GM21526 (cell line): ENCODE data around the gene CDK18.
A peak's percentile ranks its signal among the peaks of the same experiment; 100 is the strongest.

Experiments used
- ATAC-seq: cut with Tn5 transposase; IDR thresholded peaks from one replicate; pipeline ENCODE4 v1.9.1; 2021; ENCODE audit warnings: moderate library complexity; ENCODE audit not compliant: unreplicated experiment, low FRiP score

The CDK18 gene

DNA sequence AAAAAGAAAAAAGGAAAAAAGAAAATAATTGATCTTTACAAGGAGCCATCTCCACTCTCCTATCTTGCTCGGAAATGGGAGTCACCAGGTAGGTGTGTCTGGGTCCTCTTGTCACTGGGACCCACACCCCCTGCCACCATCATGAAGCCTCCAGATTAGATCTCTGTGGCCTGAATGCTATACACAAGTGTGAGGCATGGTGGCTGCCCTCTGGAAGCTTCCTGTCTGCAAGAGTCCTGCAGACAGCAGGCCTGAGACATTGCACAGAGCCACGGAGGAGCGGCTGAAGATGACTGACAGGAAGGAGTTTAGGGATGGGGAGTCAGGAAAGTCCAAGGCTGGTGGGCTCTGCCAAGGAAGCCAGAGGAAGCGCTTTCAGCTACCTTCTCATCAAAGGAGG lies 16.2 kb downstream of the CDK18 start:
- ATAC-seq, result no peak

DNA sequence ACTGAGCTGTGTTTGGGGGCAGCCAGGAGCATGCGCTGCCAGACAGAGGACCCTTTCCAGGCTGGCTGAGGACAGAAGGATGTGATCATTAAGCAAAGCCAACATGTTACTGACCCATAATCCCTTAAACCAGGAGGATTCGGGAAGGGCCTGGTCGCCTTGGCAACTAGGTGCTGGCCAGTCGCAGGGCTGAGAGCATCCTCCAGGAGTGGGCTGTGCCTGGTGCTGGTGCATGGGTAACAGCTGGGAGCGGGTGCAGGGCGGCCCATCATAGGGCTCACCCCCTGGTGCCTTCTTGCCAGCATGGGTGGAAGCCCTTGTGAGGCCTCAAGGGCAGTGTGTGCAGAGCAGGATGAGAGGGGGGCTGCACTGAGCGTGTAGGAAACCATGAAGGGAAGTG lies 17.2 kb downstream of the CDK18 start:
- ATAC-seq, result no peak

DNA sequence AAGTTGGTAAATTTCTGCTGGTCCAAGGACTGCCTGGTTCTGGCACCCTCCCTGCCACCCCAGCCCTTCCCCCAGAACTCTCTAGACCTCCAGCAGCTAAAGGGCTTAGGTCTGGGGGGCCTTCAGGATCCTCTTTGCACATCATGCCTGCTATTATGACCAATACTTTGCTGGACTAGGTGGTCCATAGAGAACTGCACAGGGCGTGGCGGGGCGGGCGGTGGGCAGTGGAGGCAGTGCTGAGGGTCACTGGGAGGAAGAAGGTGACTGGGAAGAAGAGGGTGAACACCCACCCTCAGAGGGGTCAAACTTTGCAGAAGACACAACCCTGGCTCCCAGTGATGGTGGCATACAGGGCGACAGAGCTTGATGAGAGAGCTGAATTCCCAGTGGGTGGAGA lies 18.2 kb downstream of the CDK18 start:
- ATAC-seq, result no peak

DNA sequence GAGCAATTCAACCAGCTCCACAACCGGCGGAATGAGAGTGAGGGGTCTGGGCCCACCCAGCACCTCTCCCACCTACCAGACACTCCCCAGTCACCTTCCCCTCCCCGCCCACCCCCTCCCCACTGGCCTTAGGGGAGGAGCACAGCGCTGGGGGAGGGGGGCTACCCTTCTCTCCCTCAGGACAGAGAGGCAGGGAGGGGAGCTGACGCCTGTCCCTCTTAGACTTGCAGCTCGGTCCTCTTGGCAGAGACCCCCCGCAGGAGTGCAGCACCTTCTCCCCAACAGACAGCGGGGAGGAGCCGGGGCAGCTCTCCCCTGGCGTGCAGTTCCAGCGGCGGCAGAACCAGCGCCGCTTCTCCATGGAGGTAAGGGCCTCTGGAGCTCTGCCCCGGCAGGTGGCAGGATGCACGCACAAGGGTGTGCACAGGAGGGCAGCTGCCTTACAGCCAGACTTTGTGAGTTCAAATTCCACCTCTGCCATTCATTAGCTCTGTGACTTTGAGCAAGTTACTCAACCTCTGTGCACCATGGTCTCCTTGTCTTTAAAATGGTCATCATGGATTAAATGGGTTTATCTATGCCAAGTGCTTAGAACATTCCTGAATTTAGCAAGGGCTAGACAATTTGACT lies 18.9 kb downstream of the CDK18 start:
- ATAC-seq, result no peak

DNA sequence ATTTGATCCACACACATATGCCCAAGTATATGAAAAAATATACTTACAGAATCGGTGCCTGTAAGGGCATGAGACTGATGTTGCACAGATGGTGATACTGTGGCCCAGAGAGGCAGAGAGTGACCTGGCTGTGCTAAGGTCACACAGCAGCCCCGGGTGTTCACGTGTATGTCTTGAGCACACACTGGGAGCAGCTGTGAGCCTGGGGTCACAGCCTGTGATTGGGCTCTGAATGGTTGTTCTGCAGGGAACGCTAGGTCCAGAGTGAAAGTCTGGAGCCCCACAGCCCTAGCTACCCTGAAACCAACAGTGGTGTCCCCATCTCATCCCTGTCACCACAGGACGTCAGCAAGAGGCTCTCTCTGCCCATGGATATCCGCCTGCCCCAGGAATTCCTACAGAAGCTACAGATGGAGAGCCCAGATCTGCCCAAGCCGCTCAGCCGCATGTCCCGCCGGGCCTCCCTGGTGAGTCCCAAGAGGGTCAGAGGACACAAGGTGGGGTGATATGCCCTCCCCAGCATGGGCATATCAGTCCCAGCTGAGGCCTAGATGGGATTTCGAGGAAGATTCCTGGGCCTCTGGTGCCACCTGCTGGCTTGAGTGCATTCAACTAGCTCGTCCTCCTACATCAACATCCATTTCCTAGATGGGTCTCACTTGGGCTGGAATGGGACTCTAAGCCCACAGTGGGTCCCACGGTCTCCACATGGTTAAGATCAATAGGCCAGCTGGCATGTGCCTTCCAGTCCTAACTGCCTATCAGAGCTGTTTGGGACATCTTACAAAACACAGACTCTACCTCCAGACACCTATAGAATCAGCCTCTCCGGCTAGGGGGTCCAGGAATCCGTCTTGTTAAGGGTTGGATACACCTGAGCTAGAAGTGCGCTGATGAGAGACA lies 19.7 kb downstream of the CDK18 start:
- ATAC-seq, result no peak

DNA sequence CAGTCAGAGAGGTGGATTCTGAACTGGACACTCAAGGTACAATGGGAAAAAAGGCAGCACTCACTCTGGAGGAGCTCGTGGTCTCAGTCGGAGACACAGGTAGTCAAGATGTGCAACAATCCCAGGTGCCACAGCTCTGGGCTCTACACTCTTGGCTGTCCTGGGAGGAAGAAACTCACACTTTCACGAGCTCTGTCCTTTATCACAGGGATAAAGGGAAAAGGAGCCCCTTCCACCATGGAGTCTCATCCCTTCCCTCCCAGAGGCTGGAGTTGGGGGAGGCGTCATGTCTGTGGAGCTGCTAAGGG lies 20.3 kb downstream of the CDK18 start:
- ATAC-seq, result no peak

DNA sequence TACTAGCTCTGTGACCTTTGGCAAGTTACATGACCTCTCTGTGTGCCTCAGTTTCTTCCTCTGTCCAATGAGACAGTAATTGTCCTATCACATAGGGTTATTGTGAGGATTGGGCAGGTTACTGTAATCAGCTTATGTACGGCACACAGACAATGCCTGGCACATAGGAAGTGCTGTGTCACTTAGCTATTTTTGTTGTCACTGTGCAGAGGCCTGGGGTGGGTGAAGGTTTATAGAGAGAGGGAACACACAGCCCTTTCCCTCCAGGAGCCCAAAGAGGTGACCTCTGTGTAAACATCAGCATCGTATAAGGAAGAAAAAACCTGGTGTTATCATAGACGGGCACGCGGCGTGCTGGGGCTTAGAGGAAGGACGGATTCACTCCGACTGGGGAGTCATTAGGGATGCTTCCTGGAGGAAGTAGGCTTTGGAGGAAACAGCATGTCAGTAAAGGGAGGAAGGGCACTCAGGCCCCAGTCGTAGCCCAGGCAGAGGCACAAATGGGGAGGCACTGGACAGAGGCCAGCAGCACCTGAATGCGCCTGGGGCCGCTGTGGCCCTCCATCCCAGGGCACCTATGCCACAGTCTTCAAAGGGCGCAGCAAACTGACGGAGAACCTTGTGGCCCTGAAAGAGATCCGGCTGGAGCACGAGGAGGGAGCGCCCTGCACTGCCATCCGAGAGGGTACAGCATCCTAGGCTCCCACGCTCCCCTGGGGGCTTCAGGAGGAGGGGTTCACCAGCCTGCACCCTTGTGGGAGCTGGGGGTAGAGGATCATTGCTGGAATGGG lies 21.2 kb downstream of the CDK18 start:
- no peak for ATAC-seq

DNA sequence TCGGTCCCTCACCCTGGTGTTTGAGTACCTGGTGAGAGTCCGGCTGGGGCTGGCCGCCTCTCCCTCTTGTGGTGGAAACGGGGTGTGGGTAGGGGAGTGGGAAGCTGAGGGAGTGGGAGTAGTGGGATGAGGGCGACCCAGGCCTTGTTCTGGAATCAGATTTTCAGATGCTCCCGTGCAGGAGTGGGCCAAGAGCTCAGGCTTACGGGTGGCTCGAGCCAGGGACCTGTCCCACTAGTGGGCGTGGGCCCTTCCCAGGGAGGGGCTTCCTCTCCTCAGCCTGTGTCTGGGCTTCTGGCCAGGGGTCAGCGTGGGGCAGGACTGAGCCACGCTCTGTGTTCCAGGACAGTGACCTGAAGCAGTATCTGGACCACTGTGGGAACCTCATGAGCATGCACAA lies 22.0 kb downstream of the CDK18 start:
- no peak for ATAC-seq

DNA sequence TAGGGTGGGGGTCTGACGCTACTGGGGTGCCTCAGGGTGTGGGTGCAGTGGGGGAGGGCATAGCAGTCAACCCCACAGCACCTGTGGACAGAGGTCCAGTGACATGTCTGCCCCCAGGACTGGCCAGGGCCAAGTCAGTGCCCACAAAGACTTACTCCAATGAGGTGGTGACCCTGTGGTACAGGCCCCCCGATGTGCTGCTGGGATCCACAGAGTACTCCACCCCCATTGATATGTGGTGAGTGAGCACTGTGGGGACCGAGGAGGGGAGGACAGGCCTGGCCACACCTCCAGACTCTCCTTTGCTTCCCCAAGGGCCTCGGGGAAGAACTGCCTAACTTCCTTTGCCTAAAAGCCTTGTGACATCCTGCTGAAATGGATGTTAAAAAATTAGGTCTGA lies 23.5 kb downstream of the CDK18 start:
- no peak for ATAC-seq

DNA sequence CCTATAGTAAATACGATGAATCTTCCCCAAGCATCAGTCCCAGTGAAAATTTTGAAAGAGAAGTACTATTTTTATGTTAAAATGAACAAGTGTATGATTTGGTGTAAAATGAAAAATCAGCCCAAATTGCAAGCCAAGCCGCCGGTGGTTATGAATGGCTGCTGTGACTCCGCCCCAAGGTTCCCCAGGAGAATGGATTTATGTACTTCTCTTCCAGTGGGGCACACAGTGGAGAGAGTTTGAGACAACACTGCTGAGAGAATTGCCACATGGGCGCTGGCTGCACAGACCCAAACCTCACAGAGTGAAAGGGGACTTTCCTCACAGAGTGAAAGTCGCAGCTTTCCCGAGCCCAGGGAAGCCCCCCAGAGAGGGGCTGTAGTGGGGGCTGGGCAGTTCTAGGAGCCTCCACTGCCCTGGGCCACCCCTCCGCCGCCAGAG lies 24.0 kb downstream of the CDK18 start:
- ATAC-seq, result no peak

DNA sequence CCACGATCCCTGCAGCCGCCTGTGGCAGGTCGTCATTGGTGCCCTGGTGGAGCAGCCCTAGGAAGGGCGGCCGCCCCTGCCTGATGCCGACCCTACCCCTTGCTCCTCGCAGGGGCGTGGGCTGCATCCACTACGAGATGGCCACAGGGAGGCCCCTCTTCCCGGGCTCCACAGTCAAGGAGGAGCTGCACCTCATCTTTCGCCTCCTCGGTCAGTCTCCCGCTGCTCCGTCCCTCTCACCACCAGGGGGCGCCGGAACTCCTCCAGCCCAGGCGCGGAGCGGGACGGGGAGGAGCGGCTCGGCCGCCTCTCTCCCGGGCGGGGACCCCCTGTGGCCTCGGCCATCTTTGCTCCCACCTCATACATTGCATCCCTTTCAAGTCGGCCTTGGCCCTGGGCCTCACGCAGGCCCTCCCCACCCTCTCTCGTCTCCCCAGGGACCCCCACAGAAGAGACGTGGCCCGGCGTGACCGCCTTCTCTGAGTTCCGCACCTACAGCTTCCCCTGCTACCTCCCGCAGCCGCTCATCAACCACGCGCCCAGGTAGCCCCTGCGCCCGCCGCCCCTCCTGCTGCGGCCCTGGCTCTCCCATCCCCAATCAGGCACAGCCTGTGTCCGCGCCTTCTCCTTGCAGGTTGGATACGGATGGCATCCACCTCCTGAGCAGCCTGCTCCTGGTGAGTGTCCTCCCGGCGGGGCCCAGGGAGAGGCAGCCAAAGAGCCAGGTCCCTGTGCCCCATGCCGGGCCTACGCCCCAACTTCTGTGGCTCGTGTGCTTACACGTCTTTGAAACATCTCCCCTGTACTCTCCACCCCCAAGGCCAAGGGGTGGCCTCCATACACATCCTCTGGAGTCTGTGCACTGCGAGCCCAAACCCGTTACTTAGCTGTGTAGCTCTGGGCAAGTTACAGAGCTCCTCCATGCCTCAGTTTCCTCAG lies 24.7 kb downstream of the CDK18 start:
- ATAC-seq, result peak; percentile 51

DNA sequence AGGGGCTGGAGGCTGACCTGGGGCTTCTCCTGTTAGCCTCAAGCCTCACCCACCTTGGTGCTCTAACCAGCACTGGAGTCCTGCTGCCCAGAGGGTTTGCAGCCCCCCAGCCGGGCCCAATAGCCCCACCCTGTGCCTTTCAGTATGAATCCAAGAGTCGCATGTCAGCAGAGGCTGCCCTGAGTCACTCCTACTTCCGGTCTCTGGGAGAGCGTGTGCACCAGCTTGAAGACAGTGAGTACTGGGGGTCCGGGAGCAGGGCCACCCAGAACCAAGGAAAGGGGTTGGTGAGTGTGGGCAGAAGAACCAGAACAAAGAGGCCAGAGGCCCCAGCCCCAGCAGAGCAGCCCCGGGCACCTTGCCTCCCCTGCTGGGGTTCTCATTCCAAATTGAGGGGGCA lies 25.6 kb downstream of the CDK18 start:
- ATAC-seq, result no peak

DNA sequence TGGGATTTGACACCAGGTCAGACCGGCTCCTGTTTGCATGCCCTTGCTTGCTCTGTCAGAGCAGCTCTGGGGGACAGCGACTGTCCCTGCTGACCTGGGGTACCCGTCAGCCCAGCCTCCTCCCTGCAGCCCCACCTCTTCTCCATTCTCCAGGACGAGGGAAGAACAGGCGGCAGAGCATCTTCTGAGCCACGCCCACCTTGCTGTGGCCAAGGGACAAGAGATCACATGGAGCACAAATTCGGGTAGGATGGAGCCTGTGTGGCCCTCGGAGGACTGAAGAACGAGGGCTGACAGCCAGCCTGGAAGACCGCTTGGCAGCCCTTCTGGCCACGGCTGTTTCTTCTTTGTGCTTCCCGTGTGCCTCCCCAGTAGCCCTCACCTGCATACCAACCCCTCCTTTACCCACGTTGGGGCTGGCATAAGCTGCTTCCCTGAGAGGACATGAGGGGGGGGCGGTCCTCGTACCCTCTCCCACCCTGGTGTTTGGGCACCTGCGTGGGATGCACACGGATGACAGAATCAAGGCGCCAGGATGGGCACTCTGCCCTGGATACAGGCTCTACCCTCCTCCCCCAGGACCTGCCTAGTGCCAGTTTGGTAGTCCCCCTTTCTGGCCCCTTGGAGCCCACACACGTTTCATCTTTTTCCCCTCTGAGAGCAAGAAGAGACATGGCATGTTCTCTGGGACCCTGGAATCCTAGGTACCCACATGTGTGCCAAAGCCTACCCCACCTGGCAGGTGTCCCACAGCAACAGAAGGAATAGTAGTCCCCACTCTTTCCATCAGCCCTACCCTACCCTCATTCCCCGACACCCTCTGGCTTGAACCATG lies 26.9 kb downstream of the CDK18 start:
- no peak for ATAC-seq

DNA sequence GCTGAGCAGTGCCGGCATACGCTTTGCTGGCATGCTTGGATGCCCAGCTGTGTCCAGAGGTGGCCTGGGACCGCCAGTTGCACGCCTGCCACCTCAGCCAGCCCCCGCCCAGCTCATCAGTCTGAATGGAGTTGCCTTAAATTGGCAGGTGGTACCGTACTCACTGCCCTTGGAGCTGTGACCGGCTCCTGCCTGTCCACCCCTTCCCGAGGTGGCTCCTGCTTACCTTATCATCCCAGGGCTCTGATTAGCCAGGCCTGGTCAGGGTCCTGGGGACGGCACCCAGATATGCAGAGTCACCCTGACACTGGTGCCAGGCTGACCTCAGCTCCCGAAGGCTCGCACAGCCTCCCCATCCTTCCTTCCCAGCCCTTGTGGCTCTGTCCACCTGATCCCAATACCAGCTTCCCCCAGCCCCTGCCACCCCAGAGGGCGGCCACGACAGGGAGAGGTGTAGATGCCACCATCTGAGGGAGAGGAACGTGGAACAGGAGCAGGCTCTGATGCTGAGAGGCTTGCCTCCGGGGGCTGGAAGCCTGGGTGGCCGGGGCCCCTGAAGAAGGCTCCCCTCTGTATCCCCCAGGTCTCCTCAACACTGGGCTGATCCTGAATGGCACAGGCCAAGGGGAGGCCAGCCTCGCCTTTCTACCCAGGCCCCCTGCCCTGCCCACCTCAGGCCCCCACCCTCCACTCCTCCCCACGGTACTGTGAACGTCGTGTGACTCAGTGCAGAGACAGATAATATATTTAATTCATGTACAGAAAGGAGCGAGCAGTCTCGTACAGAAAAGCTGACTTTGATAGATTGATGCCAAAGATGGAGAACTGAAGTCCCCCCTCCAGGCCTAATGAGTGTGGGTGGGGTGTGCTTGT lies 27.8 kb downstream of the CDK18 start:
- ATAC-seq, result no peak

DNA sequence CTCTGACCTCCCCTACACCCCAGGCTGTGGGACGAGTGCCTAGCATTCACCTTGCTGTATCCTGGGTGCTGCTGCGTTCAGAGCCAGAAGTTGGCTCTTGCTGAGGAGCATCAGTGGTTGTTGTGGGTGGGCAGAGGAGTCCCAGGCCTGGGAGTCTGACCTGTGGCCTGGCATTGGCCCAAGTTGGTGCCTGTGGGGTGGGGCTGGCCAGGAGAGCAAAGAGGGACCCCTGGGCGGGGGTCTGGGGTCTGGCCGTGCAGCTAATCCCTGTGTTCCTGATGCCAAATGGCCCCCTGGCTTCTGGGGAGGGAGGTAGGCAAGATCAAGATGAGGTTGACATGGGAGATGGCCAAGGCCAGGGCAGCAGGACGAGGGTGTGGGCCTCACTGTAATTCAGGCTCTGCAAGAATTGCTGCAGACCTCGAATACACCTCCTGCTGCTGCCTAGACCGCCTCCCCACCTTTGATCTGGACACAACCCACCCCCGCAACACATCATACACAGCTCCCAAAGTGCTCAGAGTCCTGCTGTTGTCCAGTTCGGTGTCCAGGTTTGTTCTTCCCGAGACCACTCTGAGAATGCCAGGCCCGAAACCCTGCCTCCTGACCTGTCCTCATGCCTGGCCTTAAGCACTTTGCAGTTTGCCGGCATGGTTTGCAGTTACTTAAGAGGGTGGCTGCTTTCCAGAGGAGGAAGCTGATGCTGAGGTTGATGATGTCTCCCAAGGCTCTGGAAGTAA lies 28.7 kb downstream of the CDK18 start:
- no peak for ATAC-seq

DNA sequence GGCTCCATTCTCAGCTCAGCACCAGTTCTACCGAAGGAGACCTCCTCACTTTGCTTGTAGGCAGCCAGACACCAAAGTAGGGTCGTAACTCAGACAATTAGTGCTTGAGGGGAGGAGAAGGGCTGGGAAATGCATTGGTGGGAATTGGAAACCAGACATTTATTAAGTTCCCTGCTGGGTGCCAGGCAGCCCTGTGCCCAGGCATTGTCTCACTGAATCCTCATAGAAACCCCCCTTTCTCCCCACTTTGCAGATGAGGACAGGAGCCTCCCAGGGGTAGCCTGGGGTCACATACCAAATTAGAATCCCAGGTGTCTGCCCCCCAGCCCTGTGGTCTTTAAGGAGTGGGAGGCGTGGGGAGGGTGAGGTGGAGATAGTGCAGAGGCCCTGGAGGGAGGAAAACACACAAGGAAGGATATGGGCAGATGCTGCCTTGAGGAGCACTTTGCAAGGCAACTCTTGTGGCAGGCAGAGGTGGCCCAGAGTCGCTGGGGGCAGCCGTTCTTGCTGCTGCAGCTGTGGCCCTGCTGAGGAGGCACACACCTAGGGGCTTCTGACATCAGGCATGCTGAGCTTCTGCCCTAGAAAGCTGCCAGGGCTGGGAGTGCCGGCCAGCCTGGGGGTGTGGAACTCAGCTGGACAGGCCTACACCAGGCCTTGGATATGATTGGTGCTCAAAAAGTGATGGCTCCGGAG lies 29.4 kb downstream of the CDK18 start:
- no peak for ATAC-seq

DNA sequence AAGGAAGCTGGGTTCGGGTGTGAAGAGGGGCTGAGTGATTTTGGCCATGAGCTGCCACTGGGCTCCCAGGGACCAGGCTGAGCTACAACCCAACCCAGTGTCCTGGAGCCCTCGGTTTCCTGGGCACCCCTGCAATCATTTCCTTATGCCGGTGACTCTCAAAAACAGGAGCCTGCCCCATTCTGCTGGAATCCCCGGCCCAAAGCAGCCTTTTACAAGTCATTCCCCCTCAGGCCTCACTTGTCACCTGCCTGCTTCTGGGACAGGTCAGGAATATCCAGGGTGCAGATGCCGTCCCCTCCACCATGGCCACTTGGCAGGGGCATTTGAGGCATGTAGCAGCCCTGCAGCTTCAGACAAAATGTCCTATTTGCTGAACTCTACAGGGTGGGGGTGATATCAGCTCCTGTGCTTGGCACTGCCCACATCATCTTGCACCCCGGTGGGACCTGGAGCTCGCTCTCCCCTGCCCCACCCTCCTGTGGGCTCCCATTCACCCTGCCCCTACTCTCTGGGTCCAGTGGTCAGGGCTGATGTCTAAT lies 30.0 kb downstream of the CDK18 start:
- no peak for ATAC-seq
